HG03571 (cell line): Measurements from ENCODE around the gene SYN1.
A peak's percentile ranks its signal among the peaks of the same experiment; 100 is the strongest.
"Not testable (repeated sequence)": the region's sequence is repeated elsewhere in the genome, so short reads cannot be mapped to it uniquely, and the experiment has no call there.

Experiments used
- ATAC-seq: cut with Tn5 transposase; IDR thresholded peaks from one replicate; pipeline ENCODE4 v1.9.1; 2021; ENCODE audit not compliant: unreplicated experiment

Gene SYN1

GRCh38 chrX:47603125-47603524, 16.5 kb downstream of the SYN1 start:
- not testable (repeated sequence) for ATAC-seq

GRCh38 chrX:47597222-47597621, 22.4 kb downstream of the SYN1 start:
- no peak for ATAC-seq

- no peak for ATAC-seq
Observed at GRCh38 chrX:47596256-47596655, 23.4 kb downstream of the SYN1 start.

GRCh38 chrX:47595716-47596251, 23.9 kb downstream of the SYN1 start:
- no peak for ATAC-seq

GRCh38 chrX:47593522-47593921, 26.1 kb downstream of the SYN1 start:
- no peak for ATAC-seq

GRCh38 chrX:47590984-47591383, 28.7 kb downstream of the SYN1 start:
- ATAC-seq: no peak

GRCh38 chrX:47587906-47588735, 31.5 kb downstream of the SYN1 start:
- ATAC-seq: no peak

- no peak for ATAC-seq
Observed at GRCh38 chrX:47587091-47587891, 32.4 kb downstream of the SYN1 start.

- ATAC-seq: no peak
Observed at GRCh38 chrX:47586043-47586787, 33.4 kb downstream of the SYN1 start.

- no peak for ATAC-seq
Observed at GRCh38 chrX:47585273-47585672, 34.4 kb downstream of the SYN1 start.

GRCh38 chrX:47584714-47585113, 34.9 kb downstream of the SYN1 start:
- no peak for ATAC-seq

- ATAC-seq: no peak
Observed at GRCh38 chrX:47583240-47583861, 36.3 kb downstream of the SYN1 start.

- peak; percentile 85 for ATAC-seq
Observed at GRCh38 chrX:47581731-47582647, 37.7 kb downstream of the SYN1 start, which contains the start of gene TIMP1. TSS of gene TIMP1 (plus strand) at chrX:47582436. CDS start at chrX:47583416, 980 bp downstream.

GRCh38 chrX:47579537-47579936, 40.1 kb downstream of the SYN1 start:
- no peak for ATAC-seq

- ATAC-seq: no peak
Observed at GRCh38 chrX:47578692-47579091, 41.0 kb downstream of the SYN1 start.

GRCh38 chrX:47577901-47578300, 41.8 kb downstream of the SYN1 start:
- no peak for ATAC-seq

GRCh38 chrX:47577424-47577823, 42.2 kb downstream of the SYN1 start:
- ATAC-seq: no peak

GRCh38 chrX:47576021-47576898, 43.4 kb downstream of the SYN1 start:
- ATAC-seq: no peak
